HCT116 (cell line): ENCODE measurements around the gene ADNP. TPM values are rescaled to one million over a fixed set of nuclear protein-coding genes. Genes with fewer than 3 reads are reported as not detected.

Source experiments
- ATAC-seq: fragments of 200-7000 bp; cut with Tn5 transposase; 2 replicates; pipeline ENCODE4 v1.9.1; 2020; ENCODE audit warnings: mild to moderate bottlenecking, moderate library complexity
- BruUV-seq: library from RNA; stranded (reverse); fragments of 400-500 nt; replicated peaks from 2 replicates; lab custom pipeline; 2021; lab: Mats Ljungman, UMichigan
- CTCF ChIA-PET: fragments of 300-600 bp; sonication (Branson Sonifier 250); formaldehyde crosslinking; loops from one replicate; lab custom pipeline; 2021; ENCODE audit warnings: antibody characterized with exemption; lab: Charles Lee
- POLR2A ChIA-PET: fragments of 300-600, 350-600 bp; sonication (Branson Sonifier 250); formaldehyde crosslinking; loops from one replicate; lab custom pipeline; 2021; ENCODE audit warnings: antibody characterized with exemption; lab: Charles Lee
- RAD21 ChIA-PET, 2 experiments: fragments of 300-600 bp; sonication (Branson Sonifier 250); formaldehyde crosslinking; loops; one replicate each; lab custom pipeline; 2023; ENCODE audit warnings: low total read pairs in 2 of 2; ENCODE audit not compliant: uncharacterized antibody in 2 of 2, unreplicated experiment in 2 of 2, low non-redundant PET in 1 of 2; lab: Charles Lee
- DNase-seq: peaks from one replicate; pipeline ENCODE4 v3.0.0-alpha.2; 2010; ENCODE audit warnings: low read depth, low spot score
- H2AFZ ChIP-seq: fragments of 200-600 bp; shearing (Covaris generic), sonication (generic); 2 replicates; pipeline ENCODE4 v1.6.1; 2017; ENCODE audit warnings: low read depth, mixed run types, mixed read lengths, antibody characterized with exemption, low read length; ENCODE audit not compliant: poor library complexity, severe bottlenecking
- H3K27ac ChIP-seq: 2 replicates; pipeline ENCODE4 v1.5.1; 2012; ENCODE audit warnings: low read depth, low read length
- H3K27me3 ChIP-seq: fragments of 200-600 bp; sonication (generic); 2 replicates; pipeline ENCODE4 v1.6.1; 2016; ENCODE audit warnings: mixed run types, low read length, mixed read lengths; ENCODE audit not compliant: insufficient read depth
- H3K36me3 ChIP-seq, 2 experiments: fragments of 200-500 bp in 1 of 2; fragments of 200-600 bp in 1 of 2; sonication (Bioruptor generic) in 1 of 2; sonication (generic) in 1 of 2; 2 replicates each; pipeline versions ENCODE4 v1.5.1 to v1.6.1; 2014 to 2016; ENCODE audit warnings: low read length in 2 of 2, inconsistent platforms in 1 of 2, mixed read lengths in 1 of 2, mixed run types in 1 of 2; ENCODE audit not compliant: insufficient read depth in 2 of 2, control insufficient read depth in 1 of 2
- H3K4me1 ChIP-seq, 2 experiments: fragments of 200-600 bp in 1 of 2; sonication (generic) in 1 of 2; 2 replicates each; pipeline versions ENCODE4 v1.5.1 to v1.6.1; 2012 to 2017; ENCODE audit warnings: low read length in 2 of 2, inconsistent platforms in 1 of 2, mild to moderate bottlenecking in 1 of 2, mixed read lengths in 1 of 2, mixed run types in 1 of 2, moderate library complexity in 1 of 2; ENCODE audit not compliant: insufficient read depth in 2 of 2, control insufficient read depth in 1 of 2
- H3K4me2 ChIP-seq: fragments of 200-600 bp; sonication (generic); 2 replicates; pipeline ENCODE4 v1.6.1; 2017; ENCODE audit warnings: mixed run types, low read length, mixed read lengths
- H3K4me3 ChIP-seq, 2 experiments: fragments of 200-600 bp in 1 of 2; sonication (generic) in 1 of 2; replicated peaks in 1 of 2; 2 replicates each; pipeline ENCODE4 v1.5.1; 2011 to 2016; ENCODE audit warnings: low read length in 2 of 2, control low read depth in 1 of 2, low read depth in 1 of 2, mild to moderate bottlenecking in 1 of 2, mixed read lengths in 1 of 2, mixed run types in 1 of 2
- H3K79me2 ChIP-seq: fragments of 200-600 bp; sonication (generic); 2 replicates; pipeline ENCODE4 v1.6.1; 2017; ENCODE audit warnings: mild to moderate bottlenecking, mixed run types, low read length, moderate library complexity, mixed read lengths; ENCODE audit not compliant: insufficient read depth
- H3K9ac ChIP-seq: fragments of 200-600 bp; sonication (generic); 2 replicates; pipeline ENCODE4 v1.6.1; 2016; ENCODE audit warnings: low read length, mixed read lengths
- H3K9me2 ChIP-seq: fragments of 200-600 bp; sonication (generic), shearing (Covaris generic); 2 replicates; pipeline ENCODE4 v1.6.1; 2017; ENCODE audit warnings: mixed run types, mild to moderate bottlenecking, moderate library complexity; ENCODE audit not compliant: insufficient read depth
- H3K9me3 ChIP-seq, 2 experiments: fragments of 200-500 bp in 1 of 2; fragments of 200-600 bp in 1 of 2; sonication (Bioruptor generic) in 1 of 2; sonication (generic) in 1 of 2; 2 replicates each; pipeline ENCODE4 v1.6.1; 2014 to 2017; ENCODE audit warnings: low read length in 2 of 2, mixed read lengths in 2 of 2, inconsistent platforms in 1 of 2, low read depth in 1 of 2, mild to moderate bottlenecking in 1 of 2, mixed run types in 1 of 2, moderate library complexity in 1 of 2; ENCODE audit not compliant: control insufficient read depth in 1 of 2, insufficient read depth in 1 of 2
- H4K20me1 ChIP-seq: fragments of 200-600 bp; sonication (generic), shearing (Covaris generic); 2 replicates; pipeline ENCODE4 v1.6.1; 2017; ENCODE audit warnings: mixed run types, mild to moderate bottlenecking, moderate library complexity; ENCODE audit not compliant: insufficient read depth
- CBX3 ChIP-seq: IDR thresholded peaks from 2 replicates; pipeline ENCODE4 v1.6.1; 2012; ENCODE audit warnings: low read depth
- EGR1 ChIP-seq: IDR thresholded peaks from 2 replicates; pipeline ENCODE4 v1.6.1; 2012; ENCODE audit warnings: low read depth
- ELF1 ChIP-seq: IDR thresholded peaks from 2 replicates; pipeline ENCODE4 v1.6.1; 2012; ENCODE audit warnings: low read depth, borderline replicate concordance
- EZH2 ChIP-seq: fragments of 200-600 bp; sonication (generic); IDR thresholded peaks from 2 replicates; pipeline ENCODE4 v1.6.1; 2017; ENCODE audit warnings: antibody characterized with exemption, mixed run types
- EZH2phosphoT487 ChIP-seq: fragments of 200-600 bp; IDR thresholded peaks from 2 replicates; pipeline ENCODE4 v1.6.1; 2018; ENCODE audit warnings: antibody characterized with exemption, borderline replicate concordance
- FOSL1 ChIP-seq: IDR thresholded peaks from 2 replicates; pipeline ENCODE4 v1.6.1; 2012; ENCODE audit warnings: low read depth
- JUND ChIP-seq: IDR thresholded peaks from 2 replicates; pipeline ENCODE4 v1.6.1; 2012
- MAX ChIP-seq: IDR thresholded peaks from 2 replicates; pipeline ENCODE4 v1.6.1; 2012
- POLR2A ChIP-seq: IDR thresholded peaks from 2 replicates; pipeline ENCODE4 v1.7.0; 2011; ENCODE audit warnings: borderline replicate concordance; ENCODE audit not compliant: insufficient read depth, insufficient read length; ENCODE audit errors: extremely low read depth
- POLR2AphosphoS5 ChIP-seq: IDR thresholded peaks from 2 replicates; pipeline ENCODE4 v1.6.1; 2011; ENCODE audit warnings: mild to moderate bottlenecking, low read depth, low read length, moderate library complexity
- RAD21 ChIP-seq: IDR thresholded peaks from 2 replicates; pipeline ENCODE4 v1.6.1; 2012; ENCODE audit warnings: low read depth, mild to moderate bottlenecking
- SIN3A ChIP-seq: IDR thresholded peaks from 2 replicates; pipeline ENCODE4 v1.6.1; 2012; ENCODE audit warnings: low read depth
- SP1 ChIP-seq: IDR thresholded peaks from 2 replicates; pipeline ENCODE4 v1.6.1; 2012; ENCODE audit warnings: low read depth
- TCF7L2 ChIP-seq: IDR thresholded peaks from 2 replicates; pipeline ENCODE4 v1.7.0; 2011; ENCODE audit warnings: borderline replicate concordance, inconsistent platforms; ENCODE audit not compliant: insufficient read depth, insufficient read length; ENCODE audit errors: extremely low read depth
- YY1 ChIP-seq: IDR thresholded peaks from 2 replicates; pipeline ENCODE4 v1.6.1; 2011; ENCODE audit warnings: low read length, low read depth, moderate library complexity, mild to moderate bottlenecking; ENCODE audit not compliant: insufficient replicate concordance; ENCODE audit errors: extremely low read depth
- ZBTB33 ChIP-seq: IDR thresholded peaks from 2 replicates; pipeline ENCODE4 v1.6.1; 2011; ENCODE audit warnings: mild to moderate bottlenecking, low read length, moderate library complexity; ENCODE audit not compliant: insufficient replicate concordance; ENCODE audit errors: extremely low read depth
- intact Hi-C: fragments of 100-400 bp; cut with micrococcal nuclease; formaldehyde crosslinking; loops from 2 replicates; pipeline ENCODE4 v1.10.0; 2022
- total RNA-seq: library from RNA; stranded (reverse); gene quantifications from one replicate; pipeline ENCODE4 v1.2.1, GENCODE V29; 2021; ENCODE audit not compliant: unreplicated experiment

Gene ADNP
- total RNA-seq, 1 experiment from 2014 or later, result 85.9 TPM

GRCh38 chr20:50845566-50846215 lies 85.5 kb downstream of the ADNP start:
- no peak for TF ChIP-seq EZH2
- no peak for TF ChIP-seq EGR1
- no peak for TF ChIP-seq EZH2phosphoT487
- no peak for TF ChIP-seq FOSL1
- TF ChIP-seq POLR2AphosphoS5, result no peak
- POLR2A ChIA-PET, result no interaction called here
- Histone ChIP-seq H3K4me3 (no peak overlapping the region), H3K9me3 (no peaks in the 10 kb centered on the region), H3K27ac (peak overlapping the region; percentile 49; the same call in 1 of the 2 replicates), H3K9me2 (no peaks in the 10 kb centered on the region), H3K9ac (no peak overlapping the region), H3K79me2 (no peaks in the 10 kb centered on the region), H3K36me3 (no peaks in the 10 kb centered on the region), H3K4me2 (peak overlapping the region; percentile 70; the same call in 1 of the 2 replicates), H3K27me3 (no peaks in the 10 kb centered on the region), H4K20me1 (no peaks in the 10 kb centered on the region), H3K4me1 (peaks cover 30 to 40% of the 10 kb centered on the region in 2 experiments), H2AFZ (no peak overlapping the region)
- RAD21 ChIA-PET, result no interaction called here
- DNase-seq, result no peak
- intact Hi-C loops, result no loop called here
- CTCF ChIA-PET, result no interaction called here
- no TSS peak for BruUV-seq
- no peak for ATAC-seq

DNA sequence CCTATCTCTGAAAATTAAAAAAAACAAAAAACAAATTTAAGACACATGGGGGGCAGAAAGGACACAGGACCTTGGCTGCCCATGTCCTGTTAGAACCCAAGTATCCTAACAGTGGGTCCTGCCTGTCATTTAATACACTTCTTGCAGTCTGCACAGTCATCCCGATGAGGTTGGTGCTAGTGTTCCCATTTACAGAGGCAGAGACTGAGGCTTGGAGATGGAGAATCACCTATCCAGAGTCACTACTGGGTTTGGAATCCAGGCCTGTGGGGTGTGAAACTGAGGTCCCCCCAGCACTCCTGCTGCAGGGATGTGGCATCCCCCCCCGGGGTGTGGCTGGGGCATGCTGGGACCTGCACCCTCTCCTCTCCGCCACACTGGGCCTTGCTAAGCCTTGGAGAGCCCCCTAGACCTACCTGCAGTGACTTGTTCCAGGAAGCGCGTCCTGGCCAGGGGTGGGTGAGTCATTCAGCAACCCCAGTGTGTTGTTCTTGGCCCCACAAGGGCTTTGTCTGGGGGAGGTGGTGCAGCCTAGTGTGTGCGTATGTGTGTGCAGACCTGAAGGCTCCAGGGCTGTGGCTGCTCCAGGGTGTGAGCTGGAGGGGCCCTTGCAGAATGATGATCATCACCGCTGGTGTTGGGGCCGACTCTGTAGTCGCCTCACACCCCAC lies 86.7 kb downstream of the ADNP start:
- ATAC-seq (peak; percentile 97), DNase-seq (peak; percentile 67)
- ChIA-PET CTCF (no interaction called here), POLR2A (no interaction called here), RAD21 (no interaction called here)
- Histone ChIP-seq H3K9me3 (no peaks in the 10 kb centered on the region), H3K4me2 (peak overlapping the region; percentile 70), H3K36me3 (no peaks in the 10 kb centered on the region), H3K4me1 (peaks cover 30 to 35% of the 10 kb centered on the region in 2 experiments), H3K4me3 (peak overlapping the region in 1 of 2 experiments; percentile 26; a peak in 2 of 4 replicates), H3K27ac (peak overlapping the region; percentile 49), H3K9me2 (no peaks in the 10 kb centered on the region), H3K9ac (peak overlapping the region; percentile 33; the same call in 1 of the 2 replicates), H2AFZ (no peak overlapping the region), H3K79me2 (no peaks in the 10 kb centered on the region), H3K27me3 (no peaks in the 10 kb centered on the region), H4K20me1 (no peaks in the 10 kb centered on the region)
- intact Hi-C loops, result no loop called here
- BruUV-seq, result no TSS peak
- TF ChIP-seq CBX3, result peak; percentile 75; the same call in 1 of the 2 replicates
- peak; percentile 11 for TF ChIP-seq YY1
- no peak for TF ChIP-seq POLR2AphosphoS5
- 0 out of 2 replicates have a peak, but pooled peaks have one; percentile 5 for TF ChIP-seq MAX
- TF ChIP-seq EZH2, result no peak
- TF ChIP-seq EZH2phosphoT487, result no peak
- TF ChIP-seq SP1, result peak; percentile 73
- TF ChIP-seq TCF7L2, result no peak
- no peak for TF ChIP-seq POLR2A
- no peak for TF ChIP-seq ELF1
- peak; percentile 92 for TF ChIP-seq JUND
- no peak for TF ChIP-seq ZBTB33
- TF ChIP-seq SIN3A, result no peak
- peak; percentile 84 for TF ChIP-seq FOSL1
- no peak for TF ChIP-seq RAD21
